Astrocyte of the cerebellum (primary cell): ENCODE results near the gene MGAT4A.
A peak's percentile ranks its signal among the peaks of the same experiment; 100 is the strongest.

Experiments
- DNase-seq: peaks from one replicate; pipeline ENCODE4 v3.0.0-alpha.2; 2011; ENCODE audit warnings: low read depth
- H3K4me3 ChIP-seq: 2 replicates; pipeline ENCODE4 v1.5.1; 2011; ENCODE audit warnings: mild to moderate bottlenecking, low read depth, low read length, moderate library complexity
- in situ Hi-C: cut with HindIII; loops from 2 replicates; pipeline ENCODE4 v1.10.0; 2017; ENCODE audit warnings: low sequenced_read_pairs
- TF ChIP-seq, protein P1 (sequence below): IDR thresholded peaks from 2 replicates; pipeline ENCODE4 v1.5.1; 2012; ENCODE audit warnings: low read length, low read depth, moderate library complexity, mild to moderate bottlenecking; ENCODE audit errors: missing control alignments

The MGAT4A gene

DNA sequence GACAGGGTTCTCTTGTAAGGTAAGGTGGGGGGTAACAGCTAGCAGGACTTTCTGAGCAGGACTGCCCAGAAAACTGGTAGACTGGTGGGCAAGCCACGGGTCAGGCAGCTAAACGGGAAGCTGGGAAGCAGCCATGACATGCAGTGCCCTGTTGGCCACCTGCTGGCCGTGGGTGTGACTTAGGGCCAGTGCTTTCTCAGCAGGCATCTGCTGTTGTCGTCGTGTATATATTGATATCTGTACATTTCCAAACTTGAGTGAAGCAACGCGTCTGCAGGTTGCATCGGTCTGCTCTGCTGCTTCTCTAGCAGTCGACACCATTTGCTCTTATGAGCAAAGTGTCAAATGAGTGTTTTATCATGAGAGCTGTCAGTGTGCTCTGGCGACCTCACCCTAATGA lies 153.6 kb downstream of the MGAT4A start:
- H3K4me3 ChIP-seq: no peak overlapping the region
- in situ Hi-C loops: no loop called here
- TF ChIP-seq, protein P1, sequence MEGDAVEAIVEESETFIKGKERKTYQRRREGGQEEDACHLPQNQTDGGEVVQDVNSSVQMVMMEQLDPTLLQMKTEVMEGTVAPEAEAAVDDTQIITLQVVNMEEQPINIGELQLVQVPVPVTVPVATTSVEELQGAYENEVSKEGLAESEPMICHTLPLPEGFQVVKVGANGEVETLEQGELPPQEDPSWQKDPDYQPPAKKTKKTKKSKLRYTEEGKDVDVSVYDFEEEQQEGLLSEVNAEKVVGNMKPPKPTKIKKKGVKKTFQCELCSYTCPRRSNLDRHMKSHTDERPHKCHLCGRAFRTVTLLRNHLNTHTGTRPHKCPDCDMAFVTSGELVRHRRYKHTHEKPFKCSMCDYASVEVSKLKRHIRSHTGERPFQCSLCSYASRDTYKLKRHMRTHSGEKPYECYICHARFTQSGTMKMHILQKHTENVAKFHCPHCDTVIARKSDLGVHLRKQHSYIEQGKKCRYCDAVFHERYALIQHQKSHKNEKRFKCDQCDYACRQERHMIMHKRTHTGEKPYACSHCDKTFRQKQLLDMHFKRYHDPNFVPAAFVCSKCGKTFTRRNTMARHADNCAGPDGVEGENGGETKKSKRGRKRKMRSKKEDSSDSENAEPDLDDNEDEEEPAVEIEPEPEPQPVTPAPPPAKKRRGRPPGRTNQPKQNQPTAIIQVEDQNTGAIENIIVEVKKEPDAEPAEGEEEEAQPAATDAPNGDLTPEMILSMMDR: peak; percentile 6
- DNase-seq: no peak

DNA sequence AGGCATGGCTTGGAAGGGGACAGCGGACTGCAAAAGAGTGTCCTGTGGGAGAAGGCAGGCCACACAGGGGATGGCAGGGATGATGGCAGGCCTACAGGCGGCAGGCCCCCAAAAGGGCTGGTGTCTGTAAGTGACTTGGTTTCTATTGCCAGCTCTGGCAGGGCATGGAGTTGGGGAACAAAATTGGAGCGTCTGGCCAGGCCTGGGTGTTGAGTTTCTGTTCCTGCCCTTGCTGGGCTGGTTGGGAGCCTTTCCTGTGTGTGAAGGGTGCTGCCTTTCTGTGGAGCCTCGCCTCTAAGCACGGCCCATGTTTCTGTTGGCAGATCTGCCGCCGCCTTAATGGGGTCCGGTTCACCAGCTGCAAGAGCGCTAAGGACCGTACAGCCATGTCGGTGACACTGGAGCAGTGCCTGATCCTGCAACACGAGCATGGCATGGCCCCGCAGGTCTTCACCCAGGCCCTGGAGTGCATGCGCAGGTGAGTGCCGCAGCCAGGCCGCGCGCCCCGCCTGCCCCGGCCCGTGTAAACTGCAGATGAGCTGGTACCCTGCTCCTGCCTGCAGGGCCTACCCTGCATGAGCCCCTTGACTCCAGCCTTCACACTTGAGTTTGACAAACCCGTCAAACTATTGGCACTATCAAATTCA lies 154.1 kb downstream of the MGAT4A start:
- no peak for DNase-seq
- TF ChIP-seq, protein P1: no peak
- in situ Hi-C loops: no loop called here
- no peak overlapping the region for H3K4me3 ChIP-seq

DNA sequence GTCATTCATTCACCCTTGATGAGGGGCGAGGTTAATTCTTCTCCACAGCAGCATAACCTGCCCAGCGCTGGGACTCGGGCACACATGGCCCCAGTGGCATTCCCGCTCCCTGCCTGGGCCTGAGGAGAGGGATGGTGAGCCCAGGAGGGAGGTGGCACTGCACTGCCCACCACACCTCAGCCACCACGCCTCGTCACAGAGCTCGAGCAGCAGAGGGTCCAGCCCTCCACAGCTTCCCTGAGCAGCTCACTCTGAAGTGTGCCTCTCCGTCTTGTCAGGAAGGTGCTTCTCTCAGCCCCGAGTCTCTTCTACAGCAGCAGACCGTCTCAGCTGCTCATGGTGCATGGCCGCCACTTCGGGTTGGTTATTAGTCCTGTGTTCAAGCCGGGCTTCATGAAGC lies 157.5 kb downstream of the MGAT4A start:
- DNase-seq: no peak
- H3K4me3 ChIP-seq: no peak overlapping the region
- TF ChIP-seq, protein P1: no peak
- in situ Hi-C loops: no loop called here

DNA sequence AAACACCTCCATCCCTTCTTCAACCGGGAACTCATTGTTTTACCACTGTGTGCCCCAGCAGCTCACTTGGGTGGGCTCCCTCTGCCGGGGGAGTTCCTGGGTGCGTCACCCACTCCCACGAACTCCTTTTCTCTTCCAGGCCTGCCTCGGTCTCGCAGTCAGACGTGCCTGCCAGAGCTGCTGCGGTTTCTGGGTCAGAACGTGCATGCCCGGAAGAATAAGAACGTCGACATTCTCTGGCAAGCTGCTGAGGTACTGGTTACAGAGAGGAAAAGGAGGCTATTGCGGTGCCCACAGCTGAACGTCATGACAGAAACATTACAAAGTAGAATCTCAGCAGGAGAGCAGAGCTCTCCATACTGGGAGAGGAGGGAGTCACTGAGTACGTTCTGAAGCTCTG lies 158.3 kb downstream of the MGAT4A start:
- TF ChIP-seq, protein P1: no peak
- no peak for DNase-seq
- in situ Hi-C loops: no loop called here
- H3K4me3 ChIP-seq: no peak overlapping the region

DNA sequence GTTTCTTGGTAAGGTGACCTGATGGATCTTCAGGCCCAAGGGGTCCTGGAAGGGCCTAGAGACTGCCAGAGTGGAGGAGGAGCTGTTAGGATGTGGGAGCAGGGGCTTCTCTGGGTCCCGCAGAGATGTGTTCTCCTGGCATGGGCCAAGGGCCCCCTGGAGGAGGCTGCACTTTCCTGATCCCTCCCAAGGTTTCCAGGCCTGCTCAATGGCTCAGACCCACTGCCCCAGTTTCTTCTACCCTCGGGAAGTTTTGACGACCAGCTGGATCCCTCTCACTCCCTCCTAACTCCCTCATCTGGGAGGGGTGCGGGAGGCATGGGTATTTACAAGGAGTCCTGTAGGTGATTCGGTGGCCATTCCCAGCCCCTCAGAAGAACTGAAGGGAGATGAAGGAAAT lies 158.7 kb downstream of the MGAT4A start:
- in situ Hi-C loops: no loop called here
- H3K4me3 ChIP-seq: no peak overlapping the region
- TF ChIP-seq, protein P1: no peak
- DNase-seq: no peak

DNA sequence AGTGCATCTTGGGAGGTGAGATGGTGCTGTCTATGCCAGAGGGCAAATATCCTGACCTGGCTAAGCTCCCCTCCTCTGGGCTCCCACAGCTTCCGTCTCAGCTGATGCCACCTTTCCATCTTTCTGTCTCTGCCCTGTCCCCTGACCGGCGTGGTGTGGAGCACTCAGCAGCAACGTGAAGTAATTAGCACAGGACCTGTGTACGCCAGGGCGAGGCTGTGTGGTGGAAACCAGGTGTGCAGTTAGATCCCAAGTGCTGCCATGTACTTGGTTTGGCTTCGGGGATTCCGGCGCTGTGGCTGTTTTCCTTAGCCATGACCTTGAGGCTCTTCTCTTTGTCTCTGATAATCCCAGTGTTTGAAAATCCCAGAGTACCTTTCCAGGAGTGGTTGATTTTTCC lies 159.1 kb downstream of the MGAT4A start:
- in situ Hi-C loops: no loop called here
- no peak overlapping the region for H3K4me3 ChIP-seq
- DNase-seq: no peak
- TF ChIP-seq, protein P1: no peak
